HuH-7.5 (cell line): ENCODE data around the gene MYO3B.
A peak's percentile ranks its signal among the peaks of the same experiment; 100 is the strongest.
"Not testable (repeated sequence)": the region's sequence is repeated elsewhere in the genome, so short reads cannot be mapped to it uniquely, and the experiment has no call there.

Experiments used
- DNase-seq: peaks from one replicate; pipeline ENCODE4 v3.0.0; 2011; ENCODE audit warnings: low spot score

The MYO3B gene

DNA sequence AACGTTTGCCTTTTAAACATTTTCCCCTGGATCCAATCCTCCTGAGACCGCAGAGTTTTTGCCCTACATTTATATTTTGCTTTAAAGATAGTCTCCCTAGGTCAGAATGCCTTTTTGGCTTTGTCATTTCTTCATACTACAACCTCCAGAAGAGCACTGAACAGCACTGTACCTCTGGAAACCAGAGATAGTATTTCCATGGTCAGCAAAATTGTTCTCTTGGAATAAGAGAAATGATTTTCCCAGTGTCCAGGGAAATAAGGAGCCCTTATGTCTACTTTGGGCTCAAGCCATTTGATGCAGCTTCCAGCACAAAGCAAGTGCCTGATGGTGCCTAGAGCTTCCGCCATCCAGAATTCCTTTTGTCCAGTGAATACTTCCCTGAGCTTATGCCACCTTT lies 461.7 kb downstream of the MYO3B start:
- no peak for DNase-seq

DNA sequence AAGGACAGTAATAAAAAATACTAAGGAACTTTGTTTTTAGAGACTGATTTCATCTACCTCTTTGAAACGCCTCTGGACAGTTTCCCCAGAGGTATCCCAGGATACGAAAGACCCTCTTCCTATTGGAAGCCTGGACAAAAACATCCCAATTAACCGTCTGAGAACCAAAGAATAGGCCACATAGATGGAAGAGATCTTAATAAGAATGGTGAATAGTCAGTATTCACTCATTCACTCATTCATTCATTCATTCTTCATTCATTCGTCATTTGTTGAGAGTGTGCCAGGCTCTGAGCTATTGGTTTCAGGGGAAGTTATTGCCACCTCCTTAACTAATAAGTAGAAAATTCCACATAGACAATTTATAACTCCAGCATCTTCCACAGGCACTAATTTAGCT lies 464.0 kb downstream of the MYO3B start:
- DNase-seq: no peak

DNA sequence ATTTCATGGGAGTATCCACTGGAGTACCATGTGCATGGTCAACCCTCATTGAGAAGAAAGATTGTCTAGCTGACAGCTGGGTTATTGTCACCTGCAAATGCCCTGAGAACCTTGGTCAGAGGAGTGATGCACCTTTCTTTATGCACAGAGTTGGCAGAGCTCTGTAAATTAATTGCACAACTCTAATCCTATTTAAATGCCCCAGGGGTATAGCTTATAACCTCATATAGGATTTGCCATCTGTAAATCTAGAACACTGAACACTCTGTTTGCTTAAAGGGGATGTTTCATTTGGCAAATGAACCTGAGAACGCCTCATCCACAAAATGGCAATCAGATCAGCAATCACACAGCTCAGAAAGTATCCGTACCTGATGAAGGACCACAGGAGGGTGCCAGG lies 465.4 kb downstream of the MYO3B start:
- no peak for DNase-seq

DNA sequence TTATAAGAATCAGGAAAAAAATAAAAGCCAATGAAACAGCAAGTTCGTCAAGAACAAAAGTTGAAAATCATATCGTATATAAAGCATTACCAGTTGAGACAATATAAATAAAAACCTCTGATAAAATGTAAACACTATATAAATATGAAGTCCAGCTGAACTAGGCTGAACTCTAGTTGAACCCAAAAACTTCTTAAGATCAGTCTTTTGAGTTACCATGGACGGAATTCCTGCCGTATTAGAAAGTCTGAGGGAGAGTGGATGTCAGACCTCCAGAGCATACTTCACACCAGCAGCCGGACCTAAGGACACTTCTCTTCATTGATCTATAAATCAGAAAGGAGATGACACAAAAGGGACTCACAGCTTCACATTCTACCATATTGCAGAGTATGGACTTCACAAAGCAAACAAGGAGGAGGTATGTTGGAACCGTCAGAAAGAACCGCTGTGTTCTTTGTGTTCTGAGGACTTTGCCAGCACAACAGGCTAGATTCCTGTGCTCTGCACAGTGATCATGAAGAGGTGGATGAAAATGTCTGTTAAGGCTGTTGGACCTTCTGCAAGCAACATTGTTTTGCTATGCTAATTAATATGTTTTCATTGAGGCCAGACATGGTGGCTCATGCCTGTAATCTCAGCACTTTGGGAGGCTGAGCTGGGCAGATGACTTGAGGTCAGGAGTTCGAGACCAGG lies 469.9 kb downstream of the MYO3B start:
- DNase-seq: no peak

DNA sequence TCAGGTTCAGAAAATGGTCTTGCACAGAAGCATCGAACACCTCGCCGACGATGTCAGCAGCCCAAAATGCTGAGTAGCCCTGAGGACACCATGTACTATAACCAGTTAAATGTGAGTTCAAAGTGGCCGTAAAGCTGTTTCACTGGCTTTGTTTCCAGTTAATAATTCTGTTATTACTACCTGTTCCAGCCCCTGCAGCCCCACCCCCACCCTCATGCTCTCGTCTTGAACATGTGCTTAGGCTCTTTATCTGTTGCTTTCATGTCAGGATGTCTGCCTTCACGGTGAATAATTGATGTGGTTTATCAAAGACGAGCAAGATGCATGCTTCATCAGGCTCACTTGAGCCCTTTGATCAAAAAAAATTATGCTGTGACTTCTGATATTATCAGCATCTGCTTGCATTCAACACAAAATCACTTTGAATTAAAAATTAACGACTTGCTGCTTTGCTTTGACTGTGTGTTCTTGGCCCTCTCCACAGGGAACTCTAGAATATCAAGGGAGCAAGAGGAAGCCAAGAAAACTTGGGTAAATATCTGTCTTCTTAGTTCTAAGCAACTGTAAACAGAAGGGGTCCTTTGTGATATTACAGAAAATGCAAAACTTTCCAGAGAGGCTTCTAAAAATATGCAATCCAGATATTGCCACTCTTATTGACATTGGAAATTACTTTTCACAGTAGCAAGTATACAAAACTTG lies 473.8 kb downstream of the MYO3B start:
- no peak for DNase-seq

DNA sequence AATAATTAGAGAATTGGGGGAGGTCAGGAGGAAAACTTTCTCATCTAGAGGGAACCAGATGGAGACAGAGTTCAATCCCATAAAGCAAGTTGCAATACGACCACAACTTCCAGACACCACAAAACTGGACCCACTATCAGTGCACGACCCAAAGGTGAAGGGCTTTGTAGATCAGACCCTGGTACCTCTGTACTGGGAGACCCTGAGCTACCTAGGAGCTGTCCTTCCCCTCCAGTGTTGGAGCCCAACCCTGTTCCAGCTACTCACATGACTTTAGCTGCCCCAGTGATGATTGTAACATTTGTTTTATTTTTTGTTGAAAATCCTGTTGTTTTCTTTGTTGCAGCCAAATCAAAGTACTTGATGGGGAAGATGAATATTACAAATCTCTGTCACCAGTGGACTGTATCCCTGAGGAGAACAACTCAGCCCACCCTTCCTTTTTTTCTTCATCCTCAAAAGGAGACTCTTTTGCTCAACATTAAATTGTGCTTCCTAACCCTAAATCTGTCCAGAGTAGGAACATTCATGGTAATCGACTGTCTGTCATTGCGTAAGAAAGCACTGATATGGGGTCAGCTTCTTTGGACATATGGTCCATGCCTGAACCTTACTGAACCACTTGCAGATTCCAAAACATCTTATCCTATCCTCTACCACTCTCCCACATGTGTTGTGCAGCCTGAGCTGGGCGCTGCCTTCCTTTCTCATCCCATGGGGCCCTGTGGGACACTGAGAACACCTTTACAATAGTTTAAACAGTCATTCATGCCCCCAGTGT lies 474.9 kb downstream of the MYO3B start:
- no peak for DNase-seq

DNA sequence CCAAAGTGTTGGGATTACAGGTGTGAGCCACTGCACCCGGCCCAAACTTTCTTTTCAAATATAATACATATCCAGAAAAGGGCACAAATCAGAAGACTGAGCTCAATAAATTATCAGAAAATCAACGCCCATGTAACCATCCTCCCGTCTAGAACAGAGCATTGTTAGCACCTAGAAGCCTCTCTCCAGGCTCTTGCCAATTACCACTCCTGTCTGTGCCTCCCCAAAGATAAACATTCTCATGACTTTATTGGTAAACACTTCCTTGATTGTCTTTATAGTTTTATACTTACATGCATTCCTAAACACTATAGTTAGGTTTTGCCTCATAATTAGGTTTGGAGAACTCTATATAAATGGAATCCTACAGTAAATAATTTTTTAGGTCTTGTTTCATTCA lies 478.7 kb downstream of the MYO3B start:
- no peak for DNase-seq

DNA sequence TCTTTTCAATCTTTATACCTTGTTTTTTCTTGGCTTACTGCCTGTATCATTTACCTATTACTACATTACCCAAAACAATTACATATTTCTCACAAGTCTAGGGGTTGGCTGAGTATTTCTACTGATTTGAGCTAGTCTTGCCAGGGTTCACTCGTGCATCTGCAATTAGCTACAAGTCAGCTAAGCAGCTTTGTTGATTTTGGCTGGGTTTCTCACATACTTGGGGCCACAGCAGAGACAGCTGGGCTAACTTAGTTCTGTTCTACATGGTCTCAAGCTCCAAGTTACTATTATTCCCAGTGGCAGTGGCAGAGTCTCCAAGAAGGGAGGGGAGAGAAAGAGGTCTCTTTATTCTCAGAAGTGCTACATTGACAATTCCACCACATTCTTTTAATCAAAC lies 482.5 kb downstream of the MYO3B start:
- no peak for DNase-seq

DNA sequence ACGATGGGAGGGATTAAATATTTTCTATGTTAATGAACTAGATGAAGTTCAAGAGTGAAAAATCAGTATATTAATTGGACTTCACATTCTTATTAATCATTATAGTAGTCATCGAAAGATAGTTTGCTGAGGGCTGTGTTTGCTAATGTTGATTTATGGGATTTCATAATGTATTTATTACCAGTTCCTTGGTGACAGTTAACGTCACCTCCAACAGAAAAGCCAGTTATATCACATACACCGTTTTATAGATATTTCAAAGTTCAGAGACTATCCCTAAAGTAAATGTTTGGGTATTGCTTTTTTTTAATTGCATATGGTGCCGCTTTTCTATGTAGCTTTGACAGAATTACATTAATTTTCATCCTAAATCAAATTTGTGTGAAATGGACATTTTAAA lies 487.8 kb downstream of the MYO3B start:
- DNase-seq: no peak

DNA sequence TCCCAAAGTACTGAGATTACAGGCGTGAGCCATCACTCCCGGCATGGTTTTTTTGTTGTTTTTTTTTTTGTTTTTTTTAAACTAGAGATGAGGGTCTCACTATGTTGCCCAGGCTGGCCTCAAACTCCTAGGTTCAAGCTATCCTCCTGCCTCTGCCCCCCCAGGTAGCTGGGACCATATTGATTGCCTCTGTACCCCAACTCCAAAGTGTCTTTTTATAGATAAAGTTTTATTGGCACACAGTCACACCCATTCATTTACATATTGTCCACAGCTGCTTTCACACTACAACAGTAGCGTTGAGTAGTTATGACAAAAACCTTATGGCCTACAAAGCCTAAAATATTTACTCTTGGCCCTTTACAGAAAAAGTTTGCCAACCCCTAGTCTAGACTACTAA lies 492.0 kb downstream of the MYO3B start:
- DNase-seq: no peak

DNA sequence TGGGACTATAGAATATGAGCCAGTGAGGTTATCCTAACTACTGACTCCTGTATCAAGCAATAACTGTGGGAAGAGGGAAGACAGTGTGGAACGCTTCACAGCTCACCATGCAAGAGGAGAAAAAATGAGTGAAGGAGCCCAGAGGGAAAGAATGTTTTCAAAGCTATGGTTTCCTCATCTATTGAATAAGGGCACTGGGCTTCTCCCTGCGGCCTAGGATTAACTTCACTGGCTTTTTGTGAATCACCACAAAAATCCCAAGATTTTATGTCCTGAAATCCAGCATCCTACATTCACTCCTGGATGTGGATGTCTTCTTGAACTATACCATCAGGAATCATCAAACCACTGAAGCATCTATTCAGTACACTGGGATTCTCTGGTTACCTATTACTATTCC lies 492.7 kb downstream of the MYO3B start:
- DNase-seq: no peak

DNA sequence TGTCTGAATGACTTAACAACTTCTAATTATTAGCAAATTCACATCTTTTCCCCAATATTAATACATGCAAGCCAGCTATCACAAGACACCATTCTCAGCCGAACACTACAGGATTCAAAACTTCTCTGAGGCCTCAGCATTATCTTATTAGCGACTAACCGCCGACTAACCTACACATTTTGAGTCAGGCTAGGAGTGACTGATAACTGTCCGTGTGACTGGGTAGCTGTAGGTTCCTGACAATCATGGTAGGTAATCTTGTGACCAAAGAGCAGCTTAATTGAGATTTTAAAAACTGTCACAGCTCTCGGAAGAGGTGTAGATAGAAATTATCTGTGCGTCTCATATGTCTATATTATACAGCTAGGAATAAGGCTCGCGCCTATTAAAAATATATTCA lies 493.1 kb downstream of the MYO3B start:
- no peak for DNase-seq

DNA sequence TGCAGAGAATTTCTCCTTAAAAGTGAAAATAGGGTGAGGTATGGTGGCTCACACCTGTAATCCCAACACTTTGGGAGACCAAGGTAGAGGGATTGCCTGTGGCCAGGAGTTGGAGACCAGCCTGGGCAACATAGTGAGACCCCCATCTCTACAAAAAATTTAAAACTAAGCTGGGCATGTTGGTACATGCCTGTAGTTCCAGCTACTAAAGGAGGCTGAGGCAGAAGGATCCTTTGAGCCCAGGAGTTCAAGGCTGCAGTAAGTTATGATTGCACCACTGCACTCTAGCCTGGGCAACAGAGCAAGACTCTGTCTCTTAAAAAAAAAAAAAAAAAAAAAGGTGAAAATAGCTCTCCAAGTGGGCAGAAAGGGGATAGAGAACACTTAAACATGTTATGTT lies 496.3 kb downstream of the MYO3B start:
- not testable (repeated sequence) for DNase-seq

DNA sequence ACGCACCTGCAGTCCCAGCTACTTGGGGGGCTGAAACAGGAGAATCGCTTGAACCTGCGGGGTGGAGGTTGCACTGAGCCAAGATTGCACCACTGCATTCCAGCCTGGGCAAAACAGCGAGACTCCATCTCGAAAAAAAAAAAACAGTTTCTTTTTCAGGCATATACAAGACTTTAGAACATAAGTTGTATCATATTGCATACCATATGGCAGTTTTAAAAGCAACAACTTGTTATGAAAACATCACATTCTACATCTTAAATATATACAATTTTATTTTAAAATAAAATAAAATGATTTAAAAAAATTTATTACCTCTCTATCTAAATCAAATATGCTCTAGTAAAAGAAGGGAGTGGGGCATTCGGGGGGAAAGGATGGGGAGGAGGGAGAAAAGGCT lies 497.8 kb downstream of the MYO3B start:
- no peak for DNase-seq

DNA sequence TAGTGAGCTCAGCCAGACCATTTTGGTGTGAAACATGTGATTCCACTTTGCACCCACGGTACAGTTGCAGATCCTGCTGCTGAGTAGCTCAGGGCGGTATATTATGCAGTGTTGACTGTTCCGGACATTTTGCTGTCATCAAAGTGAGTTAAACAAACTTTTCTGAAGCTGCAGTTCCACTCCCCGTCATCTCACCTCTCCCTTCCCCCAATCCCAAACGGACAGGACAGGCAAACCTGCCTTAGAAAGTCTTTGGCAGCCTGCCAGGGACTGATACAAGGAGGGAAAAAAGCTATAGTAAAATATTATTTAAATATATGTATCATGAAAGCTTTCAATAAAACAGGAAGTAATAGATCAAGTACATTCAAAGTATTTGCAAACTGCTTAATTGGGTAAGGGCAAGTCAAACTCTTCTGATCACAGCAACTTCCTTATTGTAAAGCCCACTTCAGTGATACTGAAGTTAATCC lies 501.7 kb downstream of the MYO3B start:
- DNase-seq: peak; percentile 23

DNA sequence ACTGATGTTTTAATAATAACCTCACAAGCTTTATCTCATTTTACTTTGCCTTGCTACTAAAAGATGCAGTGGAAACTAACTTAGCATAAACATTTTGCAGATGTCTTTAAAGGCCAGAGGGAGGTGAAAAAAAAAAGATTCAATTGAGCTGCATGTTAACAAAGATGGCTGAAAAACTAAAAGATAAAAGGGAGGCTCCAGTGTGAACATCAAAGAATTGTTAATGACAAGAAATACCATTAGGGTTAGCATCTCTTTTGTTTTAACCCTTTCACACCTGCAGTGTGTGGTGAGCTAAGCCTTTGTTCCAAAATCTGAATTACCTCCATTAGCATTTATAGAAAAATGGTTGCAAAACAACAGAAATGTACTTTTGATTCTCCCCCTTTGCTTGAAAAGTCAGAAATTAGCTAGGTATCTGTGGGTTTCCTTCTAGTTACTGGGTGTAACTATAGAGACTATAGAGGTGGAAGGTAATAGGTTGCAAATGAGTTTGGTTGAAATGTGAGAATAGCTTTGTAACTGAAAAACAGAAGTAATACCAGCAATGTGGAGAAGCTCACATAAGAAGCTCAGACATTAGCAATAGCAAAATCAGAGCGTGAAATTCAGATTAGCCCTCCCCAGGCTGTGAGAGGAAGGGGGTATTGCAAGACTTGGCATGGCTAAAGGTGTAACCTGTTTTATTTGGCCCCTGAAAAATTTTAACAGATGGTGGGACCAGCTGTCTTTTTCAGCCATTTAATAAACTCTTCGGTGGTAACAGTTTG lies 502.4 kb downstream of the MYO3B start:
- no peak for DNase-seq

DNA sequence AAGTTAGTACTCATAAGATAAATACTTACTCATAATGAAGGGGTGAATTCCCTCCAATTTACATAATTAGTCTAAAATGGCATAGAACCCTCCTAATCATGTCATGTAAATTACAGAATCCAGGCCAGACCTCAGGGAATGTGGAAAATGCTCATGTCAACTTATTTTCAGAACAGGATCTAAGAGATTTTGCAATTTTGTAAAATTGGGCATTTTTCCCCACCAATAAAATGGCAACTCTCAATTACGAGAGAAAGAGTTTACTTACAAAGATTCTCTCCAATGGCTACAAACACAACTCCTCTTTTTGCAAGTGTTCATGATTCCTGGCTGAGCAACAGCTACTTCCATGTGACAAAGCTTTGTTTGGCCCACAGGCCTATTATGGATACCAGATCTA lies 503.4 kb downstream of the MYO3B start:
- no peak for DNase-seq

DNA sequence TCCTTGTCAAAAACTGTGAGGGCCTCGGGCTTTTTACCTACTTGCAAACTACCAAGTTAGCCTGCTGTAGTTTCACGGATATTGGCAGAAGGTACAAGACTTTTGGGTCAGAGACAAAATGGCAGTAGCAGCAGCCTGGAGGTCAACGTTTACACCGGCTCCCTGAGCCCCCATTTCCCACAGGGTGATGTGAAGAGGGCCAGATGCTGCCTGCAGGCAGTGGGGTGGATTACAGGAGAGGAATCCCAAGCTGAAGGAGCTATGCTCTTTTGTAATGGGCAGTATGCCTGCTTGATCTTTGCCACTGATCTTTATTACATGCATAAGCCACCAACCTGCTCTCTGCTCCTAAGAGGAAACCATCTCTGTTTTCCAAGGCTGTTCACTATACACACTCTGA lies 507.6 kb downstream of the MYO3B start:
- no peak for DNase-seq

DNA sequence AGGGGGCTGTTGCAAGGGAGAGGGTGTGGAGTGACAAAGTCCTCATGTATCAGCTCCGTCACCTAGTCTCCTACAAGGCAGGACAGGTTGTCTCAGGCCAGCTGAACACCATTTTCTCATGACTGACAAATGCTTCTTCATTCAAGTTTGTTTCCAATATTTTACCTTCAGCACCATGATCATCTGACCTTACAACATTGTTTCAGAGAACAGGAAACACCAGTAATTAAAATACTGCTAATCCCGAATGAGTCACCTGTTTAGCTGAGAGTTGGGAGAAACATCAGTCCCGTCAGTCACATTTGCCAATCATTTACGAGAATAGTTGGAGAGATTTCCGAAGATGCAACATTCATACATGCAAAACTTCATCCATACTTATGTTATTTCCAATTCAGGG lies 511.5 kb downstream of the MYO3B start:
- no peak for DNase-seq

DNA sequence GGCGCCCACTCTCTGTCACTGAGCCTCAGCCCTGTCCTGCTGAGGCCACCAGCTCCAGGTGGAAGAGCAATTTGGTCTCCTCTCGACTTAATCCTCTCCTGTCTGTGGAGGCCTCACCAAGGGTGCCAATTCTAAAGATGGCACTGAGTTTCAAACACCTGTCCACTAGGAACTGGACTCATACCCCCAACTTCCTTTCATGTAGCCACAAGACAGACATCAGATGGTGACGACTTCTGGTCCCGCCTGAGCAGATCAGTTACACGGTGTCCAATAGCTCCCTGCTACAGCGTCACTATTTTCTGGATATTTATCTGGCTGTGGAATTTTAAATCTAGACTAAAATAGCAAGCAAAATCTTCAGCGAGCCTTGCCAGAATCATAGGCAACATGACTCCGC lies 512.7 kb downstream of the MYO3B start:
- no peak for DNase-seq

DNA sequence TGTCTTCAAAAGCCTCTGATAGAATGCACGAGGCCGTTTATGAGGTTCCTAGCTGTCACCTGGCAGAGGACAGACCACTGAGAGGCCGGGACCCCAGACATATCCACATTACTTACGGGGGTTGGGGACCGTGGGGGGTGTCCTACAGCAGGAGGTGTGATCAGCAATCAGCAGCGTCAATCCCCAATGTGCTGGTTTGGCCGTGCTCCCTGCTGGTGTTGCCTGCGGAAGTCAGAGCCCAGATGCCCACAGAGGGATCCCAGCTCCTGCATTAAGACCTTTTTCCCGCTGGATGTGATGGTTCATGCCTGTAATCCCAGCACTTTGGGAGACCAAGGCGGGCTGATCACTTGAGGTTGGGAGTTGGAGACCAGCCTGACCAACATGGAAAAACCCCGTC lies 516.4 kb downstream of the MYO3B start:
- no peak for DNase-seq
